H9 (cell line): ENCODE data around the gene STIM2. TPM values are rescaled to one million over a fixed set of nuclear protein-coding genes. Genes with fewer than 3 reads are reported as not detected.

ENCODE experiments used
- DNase-seq: peaks from one replicate; pipeline ENCODE4 v3.0.0-alpha.2; 2017
- H2AFZ ChIP-seq: one replicate; pipeline ENCODE4 v1.6.1; 2013; ENCODE audit warnings: mild to moderate bottlenecking, low read length, control low read depth, moderate library complexity
- H2AK5ac ChIP-seq: 2 replicates; pipeline ENCODE4 v1.6.1; 2013; ENCODE audit warnings: low read length, control low read depth, mixed read lengths; ENCODE audit not compliant: insufficient read length
- H2BK120ac ChIP-seq: one replicate; pipeline ENCODE4 v1.6.1; 2013; ENCODE audit warnings: low read depth, mild to moderate bottlenecking, low read length, control low read depth, inconsistent platforms; ENCODE audit not compliant: poor library complexity, severe bottlenecking
- H2BK12ac ChIP-seq: 2 replicates; pipeline ENCODE4 v1.6.1; 2013; ENCODE audit warnings: low read length, control low read depth, mixed read lengths, low read depth; ENCODE audit not compliant: insufficient read length
- H2BK15ac ChIP-seq: 2 replicates; pipeline ENCODE4 v1.6.1; 2013; ENCODE audit warnings: low read depth, low read length, control low read depth
- H2BK20ac ChIP-seq: one replicate; pipeline ENCODE4 v1.6.1; 2013; ENCODE audit warnings: low read depth, mild to moderate bottlenecking, low read length, control low read depth, inconsistent platforms; ENCODE audit not compliant: poor library complexity, severe bottlenecking
- H2BK5ac ChIP-seq: 2 replicates; pipeline ENCODE4 v1.6.1; 2013; ENCODE audit warnings: low read length, control low read depth, mixed read lengths; ENCODE audit not compliant: insufficient read length
- H3K14ac ChIP-seq: 2 replicates; pipeline ENCODE4 v1.6.1; 2013; ENCODE audit warnings: low read length, control low read depth; ENCODE audit not compliant: insufficient read depth
- H3K18ac ChIP-seq: 2 replicates; pipeline ENCODE4 v1.6.1; 2013; ENCODE audit warnings: low read depth, mild to moderate bottlenecking, mixed read lengths, low read length, control low read depth; ENCODE audit not compliant: insufficient read length
- H3K23ac ChIP-seq: 2 replicates; pipeline ENCODE4 v1.6.1; 2013; ENCODE audit warnings: low read length, control low read depth, mixed read lengths, low read depth; ENCODE audit not compliant: insufficient read length
- H3K23me2 ChIP-seq: 2 replicates; pipeline ENCODE4 v1.6.1; 2013; ENCODE audit warnings: low read depth, mild to moderate bottlenecking, mixed read lengths, low read length, control low read depth; ENCODE audit not compliant: insufficient read length, poor library complexity, severe bottlenecking
- H3K27ac ChIP-seq: 2 replicates; pipeline ENCODE4 v1.5.1; 2013; ENCODE audit warnings: low read length, control low read depth, mixed read lengths, low read depth; ENCODE audit not compliant: insufficient read length
- H3K27me3 ChIP-seq: 2 replicates; pipeline ENCODE4 v1.6.1; 2013; ENCODE audit warnings: low read length, control low read depth, inconsistent platforms; ENCODE audit not compliant: insufficient read depth
- H3K4ac ChIP-seq: 2 replicates; pipeline ENCODE4 v1.6.1; 2013; ENCODE audit warnings: low read depth, mild to moderate bottlenecking, control low read depth, inconsistent platforms, low read length, moderate library complexity
- H3K4me1 ChIP-seq: 2 replicates; pipeline ENCODE4 v1.6.1; 2013; ENCODE audit warnings: low read length, control low read depth, inconsistent platforms; ENCODE audit not compliant: insufficient read depth
- H3K4me2 ChIP-seq: 2 replicates; pipeline ENCODE4 v1.6.1; 2013; ENCODE audit warnings: low read length, control low read depth, mixed read lengths; ENCODE audit not compliant: insufficient read length, insufficient read depth
- H3K56ac ChIP-seq: 2 replicates; pipeline ENCODE4 v1.6.1; 2013; ENCODE audit warnings: low read depth, mild to moderate bottlenecking, mixed read lengths, low read length, control low read depth; ENCODE audit not compliant: insufficient read length
- H3K79me1 ChIP-seq: 2 replicates; pipeline ENCODE4 v1.6.1; 2013; ENCODE audit warnings: low read depth, mild to moderate bottlenecking, moderate library complexity, low read length, control low read depth, inconsistent platforms; ENCODE audit not compliant: insufficient read depth, poor library complexity, severe bottlenecking
- H3K79me2 ChIP-seq: 2 replicates; pipeline ENCODE4 v1.6.1; 2013; ENCODE audit warnings: low read length, control low read depth, inconsistent platforms; ENCODE audit not compliant: insufficient read depth
- H3K9ac ChIP-seq: 2 replicates; pipeline ENCODE4 v1.6.1; 2013; ENCODE audit warnings: low read length, control low read depth, mixed read lengths; ENCODE audit not compliant: insufficient read length; ENCODE audit errors: extremely low read depth
- H3K9me3 ChIP-seq: one replicate; pipeline ENCODE4 v1.6.1; 2013; ENCODE audit warnings: low read depth, low read length, inconsistent platforms; ENCODE audit not compliant: control insufficient read depth
- H3T11ph ChIP-seq: one replicate; pipeline ENCODE4 v1.6.1; 2013; ENCODE audit warnings: mild to moderate bottlenecking, low read length, control low read depth, inconsistent platforms
- H4K20me1 ChIP-seq: one replicate; pipeline ENCODE4 v1.6.1; 2013; ENCODE audit not compliant: control insufficient read depth, insufficient read length, insufficient read depth
- H4K5ac ChIP-seq: 2 replicates; pipeline ENCODE4 v1.6.1; 2013; ENCODE audit warnings: low read depth, mild to moderate bottlenecking, mixed read lengths, low read length, control low read depth; ENCODE audit not compliant: insufficient read length
- H4K8ac ChIP-seq: replicated peaks from 2 replicates; pipeline ENCODE4 v1.6.1; 2013; ENCODE audit warnings: low read length, control low read depth, mixed read lengths, low read depth; ENCODE audit not compliant: insufficient read length
- H4K91ac ChIP-seq: 2 replicates; pipeline ENCODE4 v1.6.1; 2013; ENCODE audit warnings: low read depth, mild to moderate bottlenecking, moderate library complexity, mixed read lengths, low read length, control low read depth; ENCODE audit not compliant: insufficient read length
- H3K27ac Mint-ChIP-seq, 3 experiments: 2 replicates in 2 of 3; 3 replicates in 1 of 3; pipeline ENCODE4 v1.8.0; 2020 to 2021; ENCODE audit warnings: mixed read lengths in 3 of 3, mild to moderate bottlenecking in 1 of 3, moderate library complexity in 1 of 3
- H3K27me3 Mint-ChIP-seq: 2 replicates; pipeline ENCODE4 v1.8.0; 2021; ENCODE audit warnings: low read depth, mild to moderate bottlenecking, moderate library complexity, mixed read lengths
- H3K36me3 Mint-ChIP-seq, 3 experiments: 2 replicates in 2 of 3; 3 replicates in 1 of 3; pipeline ENCODE4 v1.8.0; 2020 to 2021; ENCODE audit warnings: low read depth in 3 of 3, mixed read lengths in 3 of 3; ENCODE audit not compliant: insufficient read depth in 1 of 3
- H3K4me1 Mint-ChIP-seq, 2 experiments: 2 replicates each; pipeline ENCODE4 v1.8.0; 2020; ENCODE audit warnings: mixed read lengths in 2 of 2
- H3K4me3 Mint-ChIP-seq, 2 experiments: 2 replicates in 1 of 2; 3 replicates in 1 of 2; pipeline ENCODE4 v1.8.0; 2020 to 2021; ENCODE audit warnings: mild to moderate bottlenecking in 2 of 2, mixed read lengths in 2 of 2, moderate library complexity in 1 of 2
- H3K9me3 Mint-ChIP-seq, 2 experiments: 2 replicates in 1 of 2; 3 replicates in 1 of 2; pipeline ENCODE4 v1.8.0; 2020; ENCODE audit warnings: mild to moderate bottlenecking in 2 of 2, mixed read lengths in 2 of 2, moderate library complexity in 1 of 2
- CTCF ChIP-seq: fragments of 200-600 bp; sonication (generic); conservative IDR thresholded peaks from 3 replicates; pipeline ENCODE4 v1.8.0; 2021; ENCODE audit warnings: antibody characterized with exemption, mild to moderate bottlenecking
- WGBS: extraction: QIAGEN DNeasy Blood & Tissue Kit; methylation state at CpG from one replicate; pipeline ENCODE4 v1.1.7; 2013; ENCODE audit warnings: missing lambda C conversion rate, low lambda C conversion rate, mixed read lengths; ENCODE audit not compliant: insufficient read length; ENCODE audit errors: extremely low coverage; 5-methylcytosine and 5-hydroxymethylcytosine counted together
- total RNA-seq: library from RNA; stranded (reverse); gene quantifications from 2 replicates; pipeline ENCODE4 v1.2.1, GENCODE V29; 2021

Gene STIM2
- total RNA-seq, 1 experiment from 2014 or later: 26.2 TPM

- Histone ChIP-seq H4K91ac (no peak overlapping the region), H4K5ac (no peak overlapping the region), H3T11ph (no peak overlapping the region), H3K14ac (no peak overlapping the region), H3K56ac (no peak overlapping the region), H3K27ac (no peak overlapping the region), H3K9ac (no peak overlapping the region), H3K79me2 (no peaks in the 10 kb centered on the region), H4K8ac (no peak overlapping the region), H3K27me3 (no peaks in the 10 kb centered on the region), H2BK20ac (no peak overlapping the region), H3K4ac (no peak overlapping the region), H2AK5ac (no peak overlapping the region), H3K18ac (no peak overlapping the region), H2AFZ (no peak overlapping the region), H3K9me3 (no peaks in the 10 kb centered on the region), H2BK5ac (no peak overlapping the region), H3K23me2 (no peaks in the 10 kb centered on the region), H3K4me1 (no peaks in the 10 kb centered on the region), H3K79me1 (peaks cover 2% of the 10 kb centered on the region), H2BK12ac (no peak overlapping the region), H2BK15ac (no peak overlapping the region), H3K23ac (no peak overlapping the region), H3K4me2 (no peak overlapping the region), H2BK120ac (no peak overlapping the region), H4K20me1 (no peaks in the 10 kb centered on the region)
- peaks cover under 1% of the 10 kb centered on the region in 2 experiments for H3K4me1 Mint-ChIP-seq
- no peak overlapping the region for H3K4me3 Mint-ChIP-seq
- H3K9me3 Mint-ChIP-seq: peaks cover 0 to 4% of the 10 kb centered on the region in 2 experiments; a peak in 1 of 5 replicates
- H3K36me3 Mint-ChIP-seq: peaks cover 0 to 1% (median 0%) of the 10 kb centered on the region in 3 experiments; a peak in 3 of 7 replicates
- no CpG with 5 or more reads among the region's 3 CpGs for WGBS
- TF ChIP-seq CTCF: no peak
- no peak overlapping the region for H3K27ac Mint-ChIP-seq
- H3K27me3 Mint-ChIP-seq: no peaks in the 10 kb centered on the region
- DNase-seq: no peak
Observed at GRCh38 chr4:26953770-26954423, 93.3 kb downstream of the STIM2 start.
